Endothelial cell of umbilical vein (primary cell): ENCODE data around the gene VPS8. TPM values are rescaled to one million over a fixed set of nuclear protein-coding genes. Genes with fewer than 3 reads are reported as not detected.

Experiments used
- BruUV-seq: library from RNA; stranded (reverse); fragments of 400-500 nt; replicated peaks from 2 replicates; lab custom pipeline; 2021; lab: Mats Ljungman, UMichigan
- CTCF ChIA-PET: fragments of 300-600, 350-600 bp; sonication (Branson Sonifier 250); formaldehyde crosslinking; loops from one replicate; lab custom pipeline; 2021; ENCODE audit warnings: antibody characterized with exemption, inconsistent platforms; lab: Charles Lee
- POLR2A ChIA-PET: fragments of 300-600, 350-600 bp; sonication (Branson Sonifier 250); formaldehyde crosslinking; loops from one replicate; lab custom pipeline; 2021; ENCODE audit warnings: antibody characterized with exemption, inconsistent platforms; lab: Charles Lee
- DNase-seq: peaks from one replicate; pipeline ENCODE4 v3.0.0-alpha.2; 2011; ENCODE audit warnings: low read depth, low spot score
- FAIRE-seq: peaks from 2 replicates; lab custom pipeline; 2011; peaks lifted over from hg19 to GRCh38; lab: Jason Lieb, UNC
- H2AFZ ChIP-seq: 2 replicates; pipeline ENCODE4 v1.6.0; 2012; ENCODE audit warnings: low read depth, low read length, control low read depth, inconsistent platforms
- H3K27ac ChIP-seq: 2 replicates; pipeline ENCODE4 v1.5.1; 2011; ENCODE audit warnings: low read depth, mild to moderate bottlenecking, control low read depth, low read length, moderate library complexity; ENCODE audit not compliant: insufficient read depth
- H3K27me3 ChIP-seq, 2 experiments: 2 replicates each; pipeline versions ENCODE4 v1.6.0 to v1.6.1; 2011; ENCODE audit warnings: low read length in 2 of 2, mixed read lengths in 1 of 2; ENCODE audit not compliant: control insufficient read depth in 2 of 2, insufficient read depth in 2 of 2
- H3K36me3 ChIP-seq, 2 experiments: 2 replicates in 1 of 2; 3 replicates in 1 of 2; pipeline ENCODE4 v1.5.1; 2011; ENCODE audit warnings: low read length in 2 of 2, mild to moderate bottlenecking in 1 of 2, moderate library complexity in 1 of 2; ENCODE audit not compliant: control insufficient read depth in 2 of 2, insufficient read depth in 2 of 2; ENCODE audit errors: extremely low read depth in 1 of 2
- H3K4me1 ChIP-seq: 3 replicates; pipeline ENCODE4 v1.5.1; 2011; ENCODE audit warnings: mild to moderate bottlenecking, low read length; ENCODE audit not compliant: control insufficient read depth, insufficient read depth; ENCODE audit errors: extremely low read depth
- H3K4me2 ChIP-seq: 2 replicates; pipeline ENCODE4 v1.6.1; 2011; ENCODE audit warnings: low read length, control low read depth, mixed read lengths; ENCODE audit not compliant: insufficient read depth
- H3K4me3 ChIP-seq, 3 experiments: fragments of 200-600 bp in 1 of 3; sonication (generic), shearing (Covaris generic) in 1 of 3; replicated peaks in 1 of 3; 2 replicates each; pipeline ENCODE4 v1.5.1; 2011 to 2016; ENCODE audit warnings: control low read depth in 3 of 3, low read length in 3 of 3, mild to moderate bottlenecking in 2 of 3, inconsistent platforms in 1 of 3, low read depth in 1 of 3, moderate library complexity in 1 of 3; ENCODE audit not compliant: insufficient read depth in 1 of 3
- H3K79me2 ChIP-seq: 2 replicates; pipeline ENCODE4 v1.6.0; 2012; ENCODE audit warnings: low read length, inconsistent platforms; ENCODE audit not compliant: control insufficient read depth, insufficient read depth
- H3K9ac ChIP-seq: replicated peaks from 2 replicates; pipeline ENCODE3; 2011; ENCODE audit warnings: low read length, control low read depth; ENCODE audit not compliant: insufficient read depth; ENCODE audit errors: extremely low read depth
- H3K9me1 ChIP-seq: replicated peaks from 3 replicates; pipeline ENCODE4 v1.6.0; 2011; ENCODE audit warnings: mild to moderate bottlenecking, low read length; ENCODE audit not compliant: control insufficient read depth, insufficient read depth; ENCODE audit errors: extremely low read depth
- H3K9me3 ChIP-seq: replicated peaks from 2 replicates; pipeline ENCODE4 v1.5.1; 2012; ENCODE audit warnings: low read length, inconsistent platforms; ENCODE audit not compliant: control insufficient read depth, insufficient read depth
- H4K20me1 ChIP-seq: replicated peaks from 2 replicates; pipeline ENCODE3; 2011; ENCODE audit warnings: mild to moderate bottlenecking, low read length; ENCODE audit not compliant: control insufficient read depth, insufficient read depth; ENCODE audit errors: extremely low read depth
- EZH2 ChIP-seq: IDR thresholded peaks from 2 replicates; pipeline ENCODE4 v1.6.1; 2012; ENCODE audit warnings: borderline replicate concordance, low read depth, mild to moderate bottlenecking, moderate library complexity, low read length, inconsistent platforms; ENCODE audit not compliant: severe bottlenecking
- FOS ChIP-seq: IDR thresholded peaks from 2 replicates; pipeline ENCODE4 v1.6.1; 2011; ENCODE audit warnings: mild to moderate bottlenecking, low read length, moderate library complexity, borderline replicate concordance; ENCODE audit not compliant: insufficient read depth
- GATA2 ChIP-seq: IDR thresholded peaks from 2 replicates; pipeline ENCODE4 v1.7.0; 2011; ENCODE audit warnings: low read depth, mild to moderate bottlenecking, moderate library complexity, mixed read lengths, low read length; ENCODE audit not compliant: insufficient read length, insufficient read depth
- JUN ChIP-seq: IDR thresholded peaks from 2 replicates; pipeline ENCODE4 v1.6.1; 2011; ENCODE audit warnings: borderline replicate concordance, low read depth; ENCODE audit not compliant: insufficient read length, insufficient read depth
- MYC ChIP-seq: IDR thresholded peaks from one replicate; pipeline ENCODE4 v1.6.1; 2011; ENCODE audit warnings: mild to moderate bottlenecking, low read depth, low read length
- POLR2A ChIP-seq: IDR thresholded peaks from 2 replicates; pipeline ENCODE4 v1.6.1; 2012; ENCODE audit warnings: low read depth, mild to moderate bottlenecking, control low read depth, low read length
- POLR2AphosphoS5 ChIP-seq: IDR thresholded peaks from 2 replicates; pipeline ENCODE4 v1.6.1; 2012; ENCODE audit warnings: low read depth, mild to moderate bottlenecking, control low read depth, low read length, moderate library complexity; ENCODE audit not compliant: insufficient read depth
- dilution Hi-C: fragments of 300-500 bp; cut with MboI; formaldehyde crosslinking; loops from one replicate; pipeline ENCODE4 v1.15.0; 2019; ENCODE audit warnings: low sequenced_read_pairs; ENCODE audit not compliant: extremely low pct_ligation_motif_present
- intact Hi-C: fragments of 100-400 bp; cut with micrococcal nuclease; formaldehyde crosslinking; loops from one replicate; pipeline ENCODE4 v1.10.0; 2022
- polyA plus RNA-seq, 4 experiments: library from polyadenylated mRNA; depleted of rRNA in 3 of 4; stranded (reverse) in 3 of 4; unstranded in 1 of 4; fragments of >200 nt; gene quantifications; 2 replicates each; pipeline versions ENCODE4 v1.2.1 to v1.2.3, GENCODE V29; 2011 to 2012; ENCODE audit warnings: missing spikeins in 1 of 4
- total RNA-seq: library from RNA; stranded (reverse); gene quantifications from 2 replicates; pipeline ENCODE4 v1.2.3, GENCODE V29; 2021
- TF ChIP-seq, protein P1 (sequence below), 2 donors: IDR thresholded peaks; 1 replicate in 1 of 2; 2 replicates in 1 of 2; pipeline ENCODE4 v1.5.1; 2011; ENCODE audit warnings: low read length in 2 of 2, mild to moderate bottlenecking in 2 of 2, moderate library complexity in 2 of 2, control low read depth in 1 of 2, inconsistent platforms in 1 of 2, low read depth in 1 of 2; ENCODE audit not compliant: insufficient read depth in 1 of 2; ENCODE audit errors: extremely low read depth in 1 of 2
- TF ChIP-seq, protein P2 (sequence below): IDR thresholded peaks from 2 replicates; pipeline ENCODE4 v1.6.1; 2011; ENCODE audit not compliant: insufficient read depth, insufficient read length

Gene VPS8
- total and polyA plus RNA-seq, 2 donors (not counting 3 experiments of a cell fraction or from before 2014, with no cell fraction given): 13.7 to 51.6 TPM

DNA sequence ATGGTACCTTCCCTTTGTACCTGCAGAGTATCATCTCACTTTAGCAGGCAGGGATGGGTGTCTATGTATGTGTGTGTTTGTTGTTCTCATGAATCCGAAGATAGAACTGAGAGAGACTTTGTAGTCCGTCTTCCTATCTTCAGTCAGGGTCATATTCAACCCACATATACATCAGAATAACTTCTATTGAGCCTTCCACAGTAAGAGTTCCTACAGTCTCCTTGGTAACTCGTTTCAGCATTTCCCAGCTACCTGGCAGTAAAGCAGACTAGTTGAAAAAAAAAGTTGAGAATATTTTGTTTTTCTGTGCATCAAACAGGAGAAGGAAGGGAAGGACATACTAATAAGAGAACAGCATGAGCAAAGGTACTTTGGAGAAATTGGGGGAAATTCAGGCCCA, 106.8 kb downstream of the VPS8 start:
- Histone ChIP-seq H3K79me2 (no peaks in the 10 kb centered on the region), H2AFZ (no peak overlapping the region), H3K36me3 (no peaks in the 10 kb centered on the region), H3K9ac (no peak overlapping the region), H3K4me2 (no peak overlapping the region), H4K20me1 (no peaks in the 10 kb centered on the region), H3K4me3 (no peak overlapping the region), H3K9me1 (no peaks in the 10 kb centered on the region), H3K4me1 (no peaks in the 10 kb centered on the region), H3K27ac (no peak overlapping the region), H3K9me3 (no peaks in the 10 kb centered on the region), H3K27me3 (no peaks in the 10 kb centered on the region)
- dilution Hi-C loops (no loop called here), intact Hi-C loops (no loop called here)
- no peak for DNase-seq
- TF ChIP-seq, protein P1, sequence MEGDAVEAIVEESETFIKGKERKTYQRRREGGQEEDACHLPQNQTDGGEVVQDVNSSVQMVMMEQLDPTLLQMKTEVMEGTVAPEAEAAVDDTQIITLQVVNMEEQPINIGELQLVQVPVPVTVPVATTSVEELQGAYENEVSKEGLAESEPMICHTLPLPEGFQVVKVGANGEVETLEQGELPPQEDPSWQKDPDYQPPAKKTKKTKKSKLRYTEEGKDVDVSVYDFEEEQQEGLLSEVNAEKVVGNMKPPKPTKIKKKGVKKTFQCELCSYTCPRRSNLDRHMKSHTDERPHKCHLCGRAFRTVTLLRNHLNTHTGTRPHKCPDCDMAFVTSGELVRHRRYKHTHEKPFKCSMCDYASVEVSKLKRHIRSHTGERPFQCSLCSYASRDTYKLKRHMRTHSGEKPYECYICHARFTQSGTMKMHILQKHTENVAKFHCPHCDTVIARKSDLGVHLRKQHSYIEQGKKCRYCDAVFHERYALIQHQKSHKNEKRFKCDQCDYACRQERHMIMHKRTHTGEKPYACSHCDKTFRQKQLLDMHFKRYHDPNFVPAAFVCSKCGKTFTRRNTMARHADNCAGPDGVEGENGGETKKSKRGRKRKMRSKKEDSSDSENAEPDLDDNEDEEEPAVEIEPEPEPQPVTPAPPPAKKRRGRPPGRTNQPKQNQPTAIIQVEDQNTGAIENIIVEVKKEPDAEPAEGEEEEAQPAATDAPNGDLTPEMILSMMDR (IDR thresholded peaks at IDR 0.05; ENCODE audit: extremely low read depth in 1 of 2, insufficient read depth in 1 of 2, low read depth in 1 of 2, low read length in 2 of 2): no peak
- TF ChIP-seq POLR2A: no peak
- TF ChIP-seq MYC: no peak
- TF ChIP-seq FOS: no peak
- TF ChIP-seq, protein P2, sequence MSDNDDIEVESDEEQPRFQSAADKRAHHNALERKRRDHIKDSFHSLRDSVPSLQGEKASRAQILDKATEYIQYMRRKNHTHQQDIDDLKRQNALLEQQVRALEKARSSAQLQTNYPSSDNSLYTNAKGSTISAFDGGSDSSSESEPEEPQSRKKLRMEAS: no peak
- no peak for TF ChIP-seq EZH2
- TF ChIP-seq POLR2AphosphoS5: no peak
- TF ChIP-seq GATA2: no peak
- TF ChIP-seq JUN: no peak
- ChIA-PET CTCF (no interaction called here), POLR2A (no interaction called here)
- no TSS peak for BruUV-seq
- FAIRE-seq: no peak
